ENCODE results near the gene PPTC7.

GRCh38 chr12:110540048-110540447, 43.1 kb downstream of the PPTC7 start:
- no peak for TF ChIP-seq TCF12 (IDR thresholded peaks at IDR 0.05; ENCODE audit: low read depth)
- no peak for TF ChIP-seq YY1 (IDR thresholded peaks at IDR 0.05; ENCODE audit: low read depth)
- no peak for TF ChIP-seq RAD21 (IDR thresholded peaks at IDR 0.05; ENCODE audit: low read depth)
- TF ChIP-seq TEAD4 (IDR thresholded peaks at IDR 0.05), result no peak
- no peak for TF ChIP-seq NFIC (IDR thresholded peaks at IDR 0.05)

Measured in Ishikawa (cell line).